Skeletal muscle satellite cell (primary cell): ENCODE measurements around the gene TSPAN11.

Source experiments
- H3K27me3 ChIP-seq: 2 replicates; pipeline ENCODE4 v1.7.0; 2013; ENCODE audit warnings: low read length; ENCODE audit not compliant: control insufficient read depth, insufficient read depth
- H3K36me3 ChIP-seq: 2 replicates; pipeline ENCODE4 v1.7.0; 2013; ENCODE audit warnings: mild to moderate bottlenecking, control low read depth, low read length; ENCODE audit not compliant: insufficient read depth
- H3K4me1 ChIP-seq: 2 replicates; pipeline ENCODE4 v1.7.0; 2013; ENCODE audit warnings: low read length; ENCODE audit not compliant: control insufficient read depth, insufficient read depth
- H3K4me2 ChIP-seq: 2 replicates; pipeline ENCODE4 v1.7.0; 2013; ENCODE audit warnings: mild to moderate bottlenecking, low read length
- H3K4me3 ChIP-seq: 2 replicates; pipeline ENCODE4 v1.7.0; 2013; ENCODE audit warnings: low read length
- H3K9ac ChIP-seq: 2 replicates; pipeline ENCODE4 v1.7.0; 2013; ENCODE audit warnings: mild to moderate bottlenecking, low read depth, low read length, moderate library complexity
- H3K9me3 ChIP-seq: replicated peaks from 2 replicates; pipeline ENCODE4 v1.7.0; 2013; ENCODE audit warnings: mild to moderate bottlenecking, control low read depth, low read length

The TSPAN11 gene

GRCh38 chr12:30939234-30939633, 12.7 kb downstream of the TSPAN11 start:
- H3K36me3 ChIP-seq = no peaks in the 10 kb centered on the region
- H3K4me3 ChIP-seq = no peak overlapping the region
- no peaks in the 10 kb centered on the region for H3K4me1 ChIP-seq
- H3K27me3 ChIP-seq = peaks cover 54% of the 10 kb centered on the region
- H3K4me2 ChIP-seq = no peak overlapping the region
- no peaks in the 10 kb centered on the region for H3K9me3 ChIP-seq
- H3K9ac ChIP-seq = no peak overlapping the region

GRCh38 chr12:30942486-30942885, 15.9 kb downstream of the TSPAN11 start:
- H3K9me3 ChIP-seq = no peaks in the 10 kb centered on the region
- no peak overlapping the region for H3K4me3 ChIP-seq
- no peaks in the 10 kb centered on the region for H3K4me1 ChIP-seq
- H3K36me3 ChIP-seq = no peaks in the 10 kb centered on the region
- no peak overlapping the region for H3K4me2 ChIP-seq
- no peak overlapping the region for H3K9ac ChIP-seq
- H3K27me3 ChIP-seq = peaks cover 54% of the 10 kb centered on the region

GRCh38 chr12:30942936-30943335, 16.4 kb downstream of the TSPAN11 start:
- no peaks in the 10 kb centered on the region for H3K4me1 ChIP-seq
- no peak overlapping the region for H3K4me3 ChIP-seq
- no peak overlapping the region for H3K4me2 ChIP-seq
- no peaks in the 10 kb centered on the region for H3K36me3 ChIP-seq
- peaks cover 49% of the 10 kb centered on the region for H3K27me3 ChIP-seq
- no peak overlapping the region for H3K9ac ChIP-seq
- no peaks in the 10 kb centered on the region for H3K9me3 ChIP-seq

GRCh38 chr12:30945443-30946164, 19.1 kb downstream of the TSPAN11 start:
- Histone ChIP-seq H3K4me2 (no peak overlapping the region), H3K9ac (no peak overlapping the region), H3K4me3 (no peak overlapping the region), H3K9me3 (no peaks in the 10 kb centered on the region), H3K27me3 (peaks cover 38% of the 10 kb centered on the region), H3K4me1 (no peaks in the 10 kb centered on the region), H3K36me3 (no peaks in the 10 kb centered on the region)

GRCh38 chr12:30952015-30952414, 25.5 kb downstream of the TSPAN11 start:
- H3K4me3 ChIP-seq = no peak overlapping the region
- peaks cover 15% of the 10 kb centered on the region for H3K27me3 ChIP-seq
- no peaks in the 10 kb centered on the region for H3K9me3 ChIP-seq
- no peak overlapping the region for H3K9ac ChIP-seq
- no peak overlapping the region for H3K4me2 ChIP-seq
- no peaks in the 10 kb centered on the region for H3K36me3 ChIP-seq
- H3K4me1 ChIP-seq = no peaks in the 10 kb centered on the region

- no peak overlapping the region for H3K9ac ChIP-seq
- peaks cover 15% of the 10 kb centered on the region for H3K27me3 ChIP-seq
- no peaks in the 10 kb centered on the region for H3K36me3 ChIP-seq
- no peak overlapping the region for H3K4me2 ChIP-seq
- no peak overlapping the region for H3K4me3 ChIP-seq
- H3K4me1 ChIP-seq = no peaks in the 10 kb centered on the region
- no peaks in the 10 kb centered on the region for H3K9me3 ChIP-seq
These were observed 26.7 kb downstream of the TSPAN11 start for GRCh38 chr12:30953257-30953656.

GRCh38 chr12:30953951-30954751, 27.6 kb downstream of the TSPAN11 start:
- Histone ChIP-seq H3K9me3 (no peaks in the 10 kb centered on the region), H3K4me1 (no peaks in the 10 kb centered on the region), H3K4me2 (no peak overlapping the region), H3K36me3 (no peaks in the 10 kb centered on the region), H3K9ac (no peak overlapping the region), H3K27me3 (peaks cover 15% of the 10 kb centered on the region), H3K4me3 (no peak overlapping the region)

GRCh38 chr12:30955214-30955613, 28.7 kb downstream of the TSPAN11 start:
- H3K9me3 ChIP-seq = no peaks in the 10 kb centered on the region
- peaks cover 11% of the 10 kb centered on the region for H3K27me3 ChIP-seq
- H3K9ac ChIP-seq = no peak overlapping the region
- H3K36me3 ChIP-seq = no peaks in the 10 kb centered on the region
- no peaks in the 10 kb centered on the region for H3K4me1 ChIP-seq
- H3K4me2 ChIP-seq = no peak overlapping the region
- no peak overlapping the region for H3K4me3 ChIP-seq

- H3K4me1 ChIP-seq = no peaks in the 10 kb centered on the region
- no peak overlapping the region for H3K4me3 ChIP-seq
- no peaks in the 10 kb centered on the region for H3K36me3 ChIP-seq
- H3K4me2 ChIP-seq = no peak overlapping the region
- H3K9ac ChIP-seq = no peak overlapping the region
- H3K9me3 ChIP-seq = no peaks in the 10 kb centered on the region
- H3K27me3 ChIP-seq = peaks cover 37% of the 10 kb centered on the region
These were observed 32.7 kb downstream of the TSPAN11 start for GRCh38 chr12:30959110-30959710.

GRCh38 chr12:30959778-30960177, 33.2 kb downstream of the TSPAN11 start:
- Histone ChIP-seq H3K27me3 (peaks cover 36% of the 10 kb centered on the region), H3K4me1 (no peaks in the 10 kb centered on the region), H3K4me2 (no peak overlapping the region), H3K4me3 (no peak overlapping the region), H3K36me3 (no peaks in the 10 kb centered on the region), H3K9ac (no peak overlapping the region), H3K9me3 (no peaks in the 10 kb centered on the region)

- no peaks in the 10 kb centered on the region for H3K9me3 ChIP-seq
- H3K36me3 ChIP-seq = no peaks in the 10 kb centered on the region
- H3K4me1 ChIP-seq = no peaks in the 10 kb centered on the region
- H3K4me3 ChIP-seq = no peak overlapping the region
- H3K27me3 ChIP-seq = peaks cover 30% of the 10 kb centered on the region
- H3K4me2 ChIP-seq = no peak overlapping the region
- H3K9ac ChIP-seq = no peak overlapping the region
These were observed 34.5 kb downstream of the TSPAN11 start for GRCh38 chr12:30961030-30961429.
